OCI-LY1 (cell line): ENCODE data around the gene KCNK17.

Experiments
- CTCF ChIP-seq: fragments of 200-600 bp; sonication (generic), shearing (Covaris generic); IDR thresholded peaks from 2 replicates; pipeline ENCODE4 v1.5.1; 2017; ENCODE audit warnings: mild to moderate bottlenecking, antibody characterized with exemption, low read length, moderate library complexity, mixed read lengths
- EZH2 ChIP-seq: fragments of 200-600 bp; sonication (generic), shearing (Covaris generic); IDR thresholded peaks from 2 replicates; pipeline ENCODE4 v1.8.0; 2017; ENCODE audit warnings: borderline replicate concordance, mixed run types, mild to moderate bottlenecking, antibody characterized with exemption, low read length, moderate library complexity, mixed read lengths

GRCh38 chr6:39294899-39295298 is 19.3 kb downstream of the KCNK17 start:
- TF ChIP-seq CTCF (no peak), EZH2 (no peak)
